ENCODE results near the gene ALAS2. TPM values are rescaled to one million over a fixed set of nuclear protein-coding genes. Genes with fewer than 3 reads are reported as not detected.

The ALAS2 gene
- total and polyA plus RNA-seq, 2 of the 8 experiments (the other 6 are each of a cell fraction or from before 2014, with no cell fraction given), result 0.27 to 0.32 TPM

DNA sequence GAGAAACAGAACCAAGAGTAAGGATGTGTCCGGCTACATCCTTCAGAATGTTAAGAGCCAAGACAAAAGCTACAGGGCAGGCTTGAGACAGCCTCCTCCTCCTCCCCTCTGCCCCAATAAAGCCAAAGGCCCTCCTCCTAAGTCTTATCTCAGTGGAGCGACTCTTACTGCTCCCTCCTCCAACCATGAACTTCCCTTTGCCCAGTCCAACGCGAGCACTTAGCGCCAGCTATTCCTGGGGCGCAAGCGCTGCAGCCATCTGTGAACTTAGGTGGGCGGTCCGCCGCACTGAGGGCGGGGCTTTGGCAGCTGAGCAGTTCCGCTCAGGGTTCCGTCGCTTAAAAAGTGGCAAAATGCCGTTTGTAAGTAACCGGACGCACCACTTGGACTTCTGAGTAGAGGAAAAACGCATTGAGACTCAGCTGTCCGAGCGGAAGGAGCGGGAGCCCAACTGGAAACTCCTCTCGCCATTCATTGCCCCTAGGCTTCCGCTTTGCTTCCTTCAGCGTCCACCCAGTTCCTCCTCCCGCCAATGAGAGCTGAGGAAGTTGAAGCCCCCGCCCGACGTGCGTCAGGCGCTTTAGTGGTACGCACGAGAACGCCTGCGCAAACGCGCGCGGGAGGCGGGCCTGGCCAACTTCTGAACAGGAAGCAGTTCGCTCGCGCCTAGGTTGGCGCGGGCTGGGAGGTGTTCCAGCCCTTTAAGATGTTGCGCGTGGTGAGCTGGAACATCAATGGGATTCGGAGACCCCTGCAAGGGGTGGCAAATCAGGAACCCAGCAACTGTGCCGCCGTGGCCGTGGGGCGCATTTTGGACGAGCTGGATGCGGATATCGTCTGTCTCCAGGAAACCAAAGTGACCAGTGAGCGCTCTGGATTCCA, 30.8 kb downstream of the ALAS2 start, which contains the start of gene APEX2 (continued):
- TF ChIP-seq PHF8 (conservative IDR thresholded peaks at IDR 0.05; ENCODE audit: low read depth, low read length) (peak; percentile 77), SUZ12 (IDR thresholded peaks at IDR 0.05; ENCODE audit: low read length) (no peak), RNF2 (IDR thresholded peaks at IDR 0.05; ENCODE audit: borderline replicate concordance, low read depth, low read length, missing control alignments, poor library complexity, severe bottlenecking) (no peak), TBP (IDR thresholded peaks at IDR 0.05; ENCODE audit: low read depth, low read length) (peak; percentile 10; the same call in 1 of the 2 replicates), TCF12 (IDR thresholded peaks at IDR 0.05; ENCODE audit: low read depth, low read length) (no peak), CTBP2 (IDR thresholded peaks at IDR 0.05; ENCODE audit: borderline replicate concordance, insufficient read depth, insufficient read length, low read length) (no peak), RFX5 (IDR thresholded peaks at IDR 0.05; ENCODE audit: borderline replicate concordance, low read depth, low read length) (no peak), JUN (IDR thresholded peaks at IDR 0.05; ENCODE audit: low read depth, low read length) (no peak), CREB1 (IDR thresholded peaks at IDR 0.05) (no peak; the same call in none of the 2 replicates), BRCA1 (IDR thresholded peaks at IDR 0.05; ENCODE audit: low read depth, low read length) (no peak), POLR2AphosphoS5 (IDR thresholded peaks at IDR 0.05; ENCODE audit: low read depth, low read length) (peak; percentile 7; the same call in 1 of the 2 replicates)
- TF ChIP-seq, protein P1, sequence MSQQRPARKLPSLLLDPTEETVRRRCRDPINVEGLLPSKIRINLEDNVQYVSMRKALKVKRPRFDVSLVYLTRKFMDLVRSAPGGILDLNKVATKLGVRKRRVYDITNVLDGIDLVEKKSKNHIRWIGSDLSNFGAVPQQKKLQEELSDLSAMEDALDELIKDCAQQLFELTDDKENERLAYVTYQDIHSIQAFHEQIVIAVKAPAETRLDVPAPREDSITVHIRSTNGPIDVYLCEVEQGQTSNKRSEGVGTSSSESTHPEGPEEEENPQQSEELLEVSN (IDR thresholded peaks at IDR 0.05), result no peak
- TF ChIP-seq, protein P2, sequence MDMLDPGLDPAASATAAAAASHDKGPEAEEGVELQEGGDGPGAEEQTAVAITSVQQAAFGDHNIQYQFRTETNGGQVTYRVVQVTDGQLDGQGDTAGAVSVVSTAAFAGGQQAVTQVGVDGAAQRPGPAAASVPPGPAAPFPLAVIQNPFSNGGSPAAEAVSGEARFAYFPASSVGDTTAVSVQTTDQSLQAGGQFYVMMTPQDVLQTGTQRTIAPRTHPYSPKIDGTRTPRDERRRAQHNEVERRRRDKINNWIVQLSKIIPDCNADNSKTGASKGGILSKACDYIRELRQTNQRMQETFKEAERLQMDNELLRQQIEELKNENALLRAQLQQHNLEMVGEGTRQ (IDR thresholded peaks at IDR 0.05; ENCODE audit: low read length), result no peak
- TF ChIP-seq, protein P3, sequence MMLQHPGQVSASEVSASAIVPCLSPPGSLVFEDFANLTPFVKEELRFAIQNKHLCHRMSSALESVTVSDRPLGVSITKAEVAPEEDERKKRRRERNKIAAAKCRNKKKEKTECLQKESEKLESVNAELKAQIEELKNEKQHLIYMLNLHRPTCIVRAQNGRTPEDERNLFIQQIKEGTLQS (IDR thresholded peaks at IDR 0.05; ENCODE audit: insufficient read depth, low read depth, low read length), result no peak
